GM12874 (cell line): ENCODE data around the gene SMCP.

ENCODE experiments used
- CTCF ChIP-seq: IDR thresholded peaks from 2 replicates; pipeline ENCODE4 v1.5.1; 2011; ENCODE audit warnings: low read depth, mild to moderate bottlenecking, control low read depth, low read length, moderate library complexity; ENCODE audit not compliant: insufficient read depth

SMCP gene

DNA sequence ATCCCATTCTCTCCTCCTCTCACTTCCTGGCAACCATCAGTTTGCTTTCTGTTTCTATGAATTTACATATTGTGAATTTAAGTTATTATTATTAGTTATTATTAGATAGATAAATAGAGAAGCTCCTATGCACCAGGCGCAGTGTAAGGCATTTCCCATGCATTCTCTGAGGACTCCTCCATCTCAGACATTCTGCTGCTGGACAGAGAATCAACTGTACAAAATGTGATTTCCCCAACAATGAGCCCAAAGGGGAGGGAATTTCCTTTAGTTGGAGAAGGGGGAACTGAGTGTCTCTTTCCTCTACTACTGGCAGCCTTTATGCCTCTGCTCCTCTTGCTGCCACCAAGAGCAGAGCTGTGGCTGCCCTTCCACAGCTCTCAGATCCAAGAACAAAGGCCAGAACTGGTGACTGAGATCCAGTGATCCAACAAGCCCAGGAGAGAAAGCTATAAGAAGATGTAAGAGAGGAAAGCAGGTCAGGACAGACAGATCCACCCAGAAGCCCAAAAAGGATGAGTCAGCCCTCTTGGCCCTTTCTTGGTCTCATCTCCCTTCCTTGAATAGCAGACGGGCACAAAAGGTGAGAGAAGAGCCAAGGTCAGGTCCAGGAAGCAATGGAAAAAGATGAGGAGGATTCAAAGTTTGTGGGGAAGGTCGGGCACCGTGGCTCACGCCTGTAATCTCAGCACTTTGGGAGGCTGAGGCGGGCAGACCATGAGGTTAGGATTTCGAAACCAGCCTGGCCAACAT lies 26.7 kb downstream of the SMCP start:
- TF ChIP-seq CTCF: no peak

DNA sequence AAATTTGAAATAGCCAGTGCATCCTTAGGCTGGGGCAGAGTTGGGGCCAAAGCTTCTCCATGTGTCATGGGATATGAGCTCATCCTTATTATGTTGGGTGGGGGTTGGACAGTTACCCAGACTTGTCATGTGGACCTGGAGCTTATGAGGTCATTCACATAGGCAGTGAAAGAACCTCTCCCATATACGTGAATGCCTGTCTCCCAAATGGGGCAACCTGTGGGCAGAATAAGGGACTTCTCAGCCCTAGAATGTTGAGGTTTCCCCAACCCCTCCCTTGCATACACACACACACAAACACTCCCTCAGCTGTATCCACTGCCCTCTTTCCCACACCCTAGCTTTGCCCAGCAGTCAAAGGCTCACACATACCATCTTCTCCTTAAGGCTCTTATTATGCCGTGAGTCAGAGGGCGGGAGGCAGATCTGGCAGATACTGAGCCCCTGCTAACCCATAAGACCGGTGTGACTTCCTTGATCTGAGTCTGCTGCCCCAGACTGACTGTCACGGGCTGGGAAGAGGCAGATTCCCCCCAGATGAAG lies 28.0 kb downstream of the SMCP start:
- no peak for TF ChIP-seq CTCF

DNA sequence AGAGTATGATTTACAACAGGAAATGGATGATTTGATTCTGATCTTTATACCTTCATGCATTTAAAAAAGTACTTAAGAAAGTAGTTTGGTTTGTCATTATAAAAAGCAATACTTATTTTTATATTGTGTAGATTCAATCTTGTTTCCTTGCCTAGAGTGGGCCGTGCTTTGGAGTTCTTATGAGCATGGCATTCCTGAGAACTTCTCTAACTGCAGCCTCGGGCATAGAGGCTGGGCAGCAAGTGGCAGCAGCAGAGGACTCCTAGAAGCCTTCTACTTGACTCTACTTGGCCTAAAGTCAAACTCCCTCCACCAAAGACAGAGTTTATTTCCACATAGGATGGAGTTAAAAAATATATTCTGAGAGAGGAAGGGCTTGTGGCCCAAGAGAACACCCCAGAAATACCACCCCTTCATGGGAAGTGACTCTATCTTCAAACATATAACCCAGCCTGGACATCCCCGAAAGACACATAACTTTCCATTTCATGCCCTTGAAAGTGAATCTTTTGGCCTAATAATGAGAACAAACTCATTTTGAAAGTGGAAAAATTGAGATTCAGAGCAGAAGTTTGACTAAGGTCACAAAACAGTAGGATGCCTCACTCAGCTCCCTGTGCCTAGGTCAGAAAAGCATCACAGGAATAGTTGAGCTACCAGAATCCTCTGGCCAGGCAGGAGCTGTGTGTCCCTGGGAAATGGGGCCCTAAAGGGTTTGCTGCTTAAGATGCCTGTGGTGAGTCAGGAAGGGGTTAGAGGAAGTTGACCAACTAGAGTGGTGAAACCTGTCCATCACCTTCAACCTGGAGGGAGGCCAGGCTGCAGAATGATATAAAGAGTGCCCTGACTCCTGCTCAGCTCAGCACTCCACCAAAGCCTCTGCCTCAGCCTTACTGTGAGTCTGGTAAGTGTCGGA lies 29.8 kb downstream of the SMCP start, which contains the start of gene IVL:
Gene IVL (plus strand): TSS at position 861 of the 916 bp plus-strand sequence. CDS start 1,252 bp downstream, outside the sequence.
- no peak for TF ChIP-seq CTCF

DNA sequence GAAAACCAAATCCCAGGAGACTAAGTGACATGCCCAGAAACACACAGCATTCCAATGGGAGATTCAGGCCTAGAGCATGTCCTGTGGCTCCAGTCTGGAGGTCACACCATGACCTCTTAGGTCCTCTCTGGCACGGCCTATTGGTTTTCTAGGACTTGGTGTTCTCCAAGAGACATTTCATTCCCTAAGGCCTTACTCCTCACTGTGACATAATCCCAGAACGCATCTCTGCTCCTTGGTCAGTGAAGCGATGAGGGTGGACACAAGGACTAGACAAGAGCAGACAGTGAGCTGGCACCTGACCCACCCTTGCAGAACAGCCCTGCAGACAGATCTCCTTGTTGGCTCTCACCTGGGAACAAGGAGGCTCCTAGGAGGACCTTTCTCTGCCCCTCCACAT lies 31.1 kb downstream of the SMCP start:
- no peak for TF ChIP-seq CTCF

- TF ChIP-seq CTCF: no peak
These were observed 34.3 kb downstream of the SMCP start for GRCh38 chr1:152912471-152912870.

DNA sequence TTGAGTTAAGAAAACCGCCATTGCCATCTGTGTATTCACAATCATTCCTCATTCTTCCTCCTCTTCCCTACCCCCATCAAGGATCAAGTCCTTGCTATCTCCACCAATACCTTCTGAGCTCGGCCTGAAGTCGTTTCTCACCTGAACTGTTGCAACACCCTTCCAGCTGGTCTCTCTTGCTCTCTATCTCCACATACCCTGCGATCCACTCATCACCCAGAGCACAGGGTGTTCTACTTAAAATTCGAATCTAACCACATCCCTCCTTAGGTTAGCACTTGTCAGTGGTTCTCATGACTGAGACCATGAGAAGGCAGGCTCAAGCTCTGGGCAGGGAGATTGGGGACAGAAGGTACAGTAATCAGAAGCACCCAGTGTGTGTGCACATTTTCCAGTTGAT lies 34.8 kb downstream of the SMCP start:
- no peak for TF ChIP-seq CTCF

GRCh38 chr1:152917794-152918193 lies 39.7 kb downstream of the SMCP start:
- peak; percentile 42; the same call in 1 of the 2 replicates for TF ChIP-seq CTCF
